Endometrial microvascular endothelial cells (primary cell): ENCODE data around the gene TPPP2. TPM values are rescaled to one million over a fixed set of nuclear protein-coding genes. Genes with fewer than 3 reads are reported as not detected.
"Not testable (repeated sequence)": the region's sequence is repeated elsewhere in the genome, so short reads cannot be mapped to it uniquely, and the experiment has no call there.

ENCODE experiments used
- in situ Hi-C: cut with HindIII; loops from 2 replicates; pipeline ENCODE4 v1.10.0; 2017; ENCODE audit warnings: low sequenced_read_pairs, low pct_unique_long_range_greater_than_20kb; ENCODE audit errors: inconsistent ontology term
- total RNA-seq: library from RNA; depleted of rRNA; stranded (reverse); fragments of >200 nt; gene quantifications from one replicate; pipeline ENCODE4 v1.2.3, GENCODE V29; 2015; ENCODE audit errors: inconsistent ontology term

The TPPP2 gene
- not detected for total RNA-seq

GRCh38 chr14:21029917-21030316, at the start of gene TPPP2:
Gene TPPP2 (plus strand): TSS chr14:21030217. CDS start chr14:21030582, 365 bp downstream.
- in situ Hi-C loops, result no loop called here

DNA sequence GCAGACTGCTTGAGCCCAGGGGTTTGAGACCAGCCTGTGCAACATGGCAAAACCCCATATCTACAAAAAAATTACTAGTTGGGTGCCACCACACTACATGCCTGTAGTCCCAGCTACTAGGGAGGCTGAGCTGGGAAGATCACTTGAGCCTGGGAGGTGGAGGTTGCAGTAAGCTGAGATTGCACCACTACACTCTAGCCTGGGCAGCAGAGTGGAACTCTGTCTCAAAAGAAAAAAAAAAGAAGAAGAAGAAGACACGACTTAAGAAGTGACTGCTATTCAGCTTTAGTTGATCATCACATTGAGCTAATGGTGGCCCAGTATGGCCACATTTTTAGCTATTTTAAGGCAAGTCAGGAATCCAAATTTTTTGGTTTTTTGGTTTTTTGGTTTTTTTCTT, 49.1 kb upstream of the TPPP2 start:
- in situ Hi-C loops, result no loop called here

- in situ Hi-C loops, result no loop called here
Observed at GRCh38 chr14:20982646-20983369, 47.2 kb upstream of the TPPP2 start.

- in situ Hi-C loops, result not testable (repeated sequence)
Observed at GRCh38 chr14:20985650-20986049, 44.4 kb upstream of the TPPP2 start.

DNA sequence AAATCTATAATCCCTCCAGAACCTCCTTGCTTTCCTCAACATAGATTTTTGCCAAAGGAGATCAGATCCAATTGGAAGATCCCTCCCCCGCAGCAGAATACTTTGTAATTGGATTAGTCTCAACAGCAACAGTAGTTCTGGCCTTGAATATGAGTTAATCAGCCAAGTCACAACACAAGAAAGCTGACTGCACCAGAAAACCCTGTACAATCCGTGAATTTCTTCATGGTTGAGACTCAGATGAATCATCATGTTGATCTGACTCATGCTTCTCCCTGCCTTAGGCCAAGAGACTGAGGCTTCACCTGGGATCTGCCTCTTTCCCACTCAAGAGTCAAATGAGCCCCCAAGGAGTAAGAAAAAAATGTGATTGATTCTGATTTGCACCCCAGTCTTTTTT, 43.2 kb upstream of the TPPP2 start:
- in situ Hi-C loops, result no loop called here

DNA sequence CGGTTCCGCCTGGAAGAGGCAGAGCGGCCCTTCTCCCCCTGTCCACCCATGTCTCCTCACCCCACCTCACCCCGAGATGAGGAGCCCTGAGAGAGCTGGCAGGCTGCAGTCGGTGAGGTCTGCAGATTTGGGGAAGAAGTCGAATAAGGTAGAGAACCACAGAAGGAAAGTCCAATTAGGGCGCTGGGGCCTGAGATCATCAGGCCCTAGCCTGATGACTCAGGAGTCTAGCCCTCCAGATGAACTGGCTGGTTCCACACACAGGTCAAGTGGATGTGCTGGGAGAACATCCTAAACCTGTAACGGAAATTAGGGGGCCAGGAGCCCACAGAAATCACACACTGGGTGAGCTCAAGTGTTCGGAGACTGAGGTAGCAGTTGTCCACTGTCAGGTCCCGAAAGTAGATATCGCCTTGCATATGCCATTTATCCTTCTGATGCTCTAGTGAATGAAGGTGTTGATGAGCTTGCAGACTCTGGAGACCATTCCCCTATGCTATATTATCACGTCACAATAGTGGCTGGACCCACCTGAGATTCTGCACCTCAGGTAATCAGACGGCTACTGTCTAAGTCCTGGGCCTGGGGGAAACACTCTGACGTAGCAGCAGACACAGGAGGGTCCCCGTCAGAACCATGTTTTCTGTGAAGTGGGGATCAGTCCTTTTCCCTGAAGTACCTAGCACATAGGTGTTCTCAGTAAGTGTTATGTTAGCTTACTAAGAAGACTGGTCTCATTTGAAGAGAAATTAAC, 41.1 kb upstream of the TPPP2 start:
- in situ Hi-C loops, result no loop called here

DNA sequence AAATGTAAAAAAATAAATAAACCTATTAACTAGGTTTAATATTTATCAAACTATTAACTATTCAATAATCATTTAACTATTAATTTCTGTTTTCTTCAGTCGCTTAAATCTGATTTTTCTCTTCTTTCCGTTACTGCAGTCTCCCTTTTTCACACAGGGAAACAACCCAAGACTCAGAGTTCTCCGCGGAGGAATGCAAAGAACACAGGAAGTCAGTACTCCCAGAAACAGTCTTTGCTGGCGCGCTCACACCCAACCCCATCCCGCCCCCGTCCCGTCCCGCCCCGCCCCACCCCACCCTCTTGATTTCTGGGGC, 40.6 kb upstream of the TPPP2 start:
- in situ Hi-C loops, result no loop called here

- in situ Hi-C loops, result no loop called here
Observed at GRCh38 chr14:20989787-20990600, 40.0 kb upstream of the TPPP2 start, which contains the start of gene METTL17. Gene METTL17 (plus strand): TSS chr14:20989980. CDS start chr14:20990003, 23 bp downstream.

DNA sequence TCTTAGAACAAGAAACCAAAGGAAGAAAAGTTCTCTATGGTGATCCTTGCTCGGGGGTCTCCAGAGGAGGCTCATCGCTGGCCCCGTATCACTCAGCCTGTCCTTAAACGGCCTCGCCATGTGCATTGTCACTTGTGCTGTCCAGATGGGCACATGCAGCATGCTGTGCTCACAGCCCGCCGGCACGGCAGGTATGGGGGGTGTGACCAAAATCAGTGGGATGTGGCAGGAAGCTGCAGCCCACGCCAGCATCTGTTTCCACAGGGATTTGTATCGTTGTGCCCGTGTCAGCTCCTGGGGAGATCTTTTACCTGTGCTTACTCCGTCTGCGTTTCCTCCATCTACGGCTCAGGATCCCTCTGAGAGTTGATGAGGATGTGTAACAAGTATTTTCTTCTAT, 33.5 kb upstream of the TPPP2 start:
- in situ Hi-C loops, result no loop called here

DNA sequence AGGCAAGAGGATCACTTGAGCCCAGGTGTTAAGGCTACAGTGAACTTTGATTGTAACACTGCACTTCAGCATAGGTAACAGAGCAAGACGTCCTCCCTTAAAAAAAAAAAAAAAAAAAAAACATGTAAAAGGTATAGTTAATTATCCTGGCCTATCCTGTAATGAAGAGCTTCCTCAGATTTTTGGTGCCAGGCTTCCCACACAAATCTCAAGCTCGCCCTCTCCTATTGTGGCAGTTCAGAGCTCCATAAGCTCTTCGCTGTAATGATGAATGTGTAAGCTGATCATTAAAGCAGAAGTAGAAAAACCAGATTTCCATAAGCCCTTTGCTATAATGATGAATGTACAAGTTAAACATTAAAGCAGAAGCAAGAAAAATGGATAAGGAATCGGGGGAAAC, 32.9 kb upstream of the TPPP2 start:
- in situ Hi-C loops, result no loop called here

- in situ Hi-C loops, result no loop called here
Observed at GRCh38 chr14:20997564-20997963, 32.5 kb upstream of the TPPP2 start.

DNA sequence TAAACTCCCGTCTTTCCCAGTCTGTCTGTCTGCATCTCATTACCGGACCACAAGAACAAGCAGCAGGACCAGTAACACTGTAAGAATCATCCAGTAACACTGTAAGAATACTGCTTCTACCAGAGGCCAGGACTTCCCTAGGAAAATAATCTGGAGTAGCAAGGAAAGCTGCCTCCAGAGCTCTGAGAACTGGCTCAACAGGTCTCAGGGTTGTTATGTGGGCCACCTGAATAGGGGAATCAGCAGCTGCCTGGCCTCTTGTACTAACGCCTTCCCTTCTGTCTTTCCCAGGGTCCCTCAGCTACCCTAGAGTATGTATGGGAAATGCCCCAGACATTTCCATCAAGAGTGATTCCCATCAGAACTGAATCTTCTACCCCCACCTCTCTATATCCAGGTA, 31.9 kb upstream of the TPPP2 start:
- in situ Hi-C loops, result no loop called here

DNA sequence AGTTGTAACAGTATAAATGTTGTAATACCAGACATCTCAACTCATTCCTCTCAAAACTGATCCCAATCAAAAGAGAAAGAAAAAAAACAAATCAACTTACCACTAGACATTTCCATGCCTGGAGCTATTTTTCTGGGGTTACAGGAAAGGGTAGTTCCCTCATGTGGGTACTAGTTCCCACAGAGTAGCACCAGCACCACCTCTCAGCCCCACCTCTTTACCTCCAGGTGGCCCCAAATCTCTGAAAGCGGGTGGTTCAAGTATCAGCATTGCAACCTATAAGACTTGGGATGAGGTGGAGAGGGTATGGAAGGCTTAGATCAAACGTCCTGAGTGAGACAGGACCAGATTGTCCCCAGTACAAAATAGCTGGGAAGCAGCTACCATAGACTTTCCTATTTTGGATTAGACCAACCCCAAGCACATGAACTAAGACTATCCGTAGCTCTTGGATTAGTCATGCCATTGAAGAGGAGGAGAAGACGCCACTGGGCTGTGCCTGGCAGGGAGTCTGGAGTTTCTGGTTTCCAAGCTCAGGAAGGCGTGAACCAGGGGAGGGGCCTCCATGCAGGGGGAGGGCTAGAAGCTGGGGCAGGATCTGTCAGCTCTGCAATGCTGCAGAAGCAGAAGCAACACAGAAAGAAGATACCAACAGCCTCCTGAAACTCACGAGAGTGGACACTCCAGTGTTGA, 31.2 kb upstream of the TPPP2 start, which contains the start of gene SLC39A2:
TSS of gene SLC39A2 (plus strand) at position 620 of the 693 bp plus-strand sequence. CDS start 154 bp downstream, outside the sequence.
- in situ Hi-C loops, result no loop called here

DNA sequence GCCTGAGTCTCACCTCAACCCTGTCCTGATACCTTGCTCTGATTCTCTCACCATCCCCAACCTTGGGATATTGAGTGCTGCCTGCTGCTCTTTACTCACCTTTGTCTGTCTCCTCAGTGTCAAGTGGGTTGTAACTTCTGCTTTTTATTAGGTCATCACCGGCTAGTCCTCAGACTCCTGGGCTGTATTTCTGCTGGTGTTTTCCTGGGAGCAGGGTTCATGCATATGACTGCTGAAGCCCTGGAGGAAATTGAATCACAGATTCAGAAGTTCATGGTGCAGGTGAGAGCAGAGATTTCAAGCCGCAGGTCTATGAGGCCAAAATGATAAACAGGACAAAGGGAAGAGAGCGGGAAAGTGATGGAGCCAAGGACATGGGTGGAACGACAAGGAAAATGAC, 30.4 kb upstream of the TPPP2 start:
- in situ Hi-C loops, result no loop called here

DNA sequence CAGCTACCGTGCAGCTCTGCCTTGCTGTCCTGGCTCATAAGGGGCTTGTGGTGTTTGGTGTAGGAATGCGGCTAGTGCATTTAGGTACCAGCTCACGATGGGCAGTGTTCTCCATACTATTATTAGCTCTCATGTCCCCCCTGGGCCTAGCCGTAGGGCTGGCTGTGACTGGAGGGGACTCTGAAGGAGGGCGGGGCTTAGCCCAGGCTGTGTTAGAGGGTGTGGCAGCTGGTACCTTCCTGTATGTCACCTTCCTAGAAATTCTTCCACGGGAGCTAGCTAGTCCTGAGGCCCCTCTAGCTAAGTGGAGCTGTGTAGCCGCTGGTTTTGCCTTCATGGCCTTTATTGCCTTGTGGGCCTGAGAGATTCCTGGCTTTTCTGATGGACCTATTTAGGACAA, 28.8 kb upstream of the TPPP2 start:
- in situ Hi-C loops, result no loop called here

- in situ Hi-C loops, result no loop called here
Observed at GRCh38 chr14:21003788-21004346, 26.1 kb upstream of the TPPP2 start.

DNA sequence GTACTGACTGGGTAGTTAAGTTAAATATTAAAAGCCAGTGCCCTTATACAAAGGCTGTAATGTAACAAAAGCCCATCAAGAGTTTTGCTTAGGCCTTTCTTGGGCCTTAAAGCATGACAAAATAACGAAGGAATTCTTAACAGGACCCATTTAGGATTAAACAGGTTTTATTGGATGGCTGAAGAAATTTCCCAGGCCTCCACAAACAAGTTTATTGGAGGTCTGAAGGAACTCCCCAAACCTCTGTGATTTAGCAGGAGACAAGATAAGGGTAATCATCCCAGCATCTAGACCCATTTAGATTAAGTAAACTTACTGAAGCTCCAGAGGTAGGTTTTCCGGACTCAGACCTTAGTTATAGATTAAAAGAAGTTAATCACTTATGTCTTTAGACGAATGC, 20.3 kb upstream of the TPPP2 start:
- in situ Hi-C loops, result not testable (repeated sequence)

DNA sequence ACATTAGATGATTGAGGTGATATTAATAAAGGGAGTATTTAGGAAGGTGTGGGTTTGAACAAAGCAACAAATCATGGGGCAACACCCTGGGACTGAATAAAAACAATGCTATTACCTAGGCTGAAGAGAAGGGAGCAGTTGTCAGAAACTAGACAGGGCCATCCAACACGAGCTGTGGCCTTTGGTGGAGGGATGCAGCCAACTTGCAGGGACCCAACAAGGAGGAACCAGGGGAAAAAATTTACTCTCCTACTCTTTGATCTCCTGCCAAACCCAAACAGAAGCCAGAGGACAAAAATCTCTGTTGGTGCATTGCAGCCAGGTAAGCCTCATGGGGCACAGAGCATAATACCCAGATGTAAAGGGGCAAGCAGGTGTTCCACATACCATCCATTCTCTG, 18.9 kb upstream of the TPPP2 start:
- in situ Hi-C loops, result no loop called here

DNA sequence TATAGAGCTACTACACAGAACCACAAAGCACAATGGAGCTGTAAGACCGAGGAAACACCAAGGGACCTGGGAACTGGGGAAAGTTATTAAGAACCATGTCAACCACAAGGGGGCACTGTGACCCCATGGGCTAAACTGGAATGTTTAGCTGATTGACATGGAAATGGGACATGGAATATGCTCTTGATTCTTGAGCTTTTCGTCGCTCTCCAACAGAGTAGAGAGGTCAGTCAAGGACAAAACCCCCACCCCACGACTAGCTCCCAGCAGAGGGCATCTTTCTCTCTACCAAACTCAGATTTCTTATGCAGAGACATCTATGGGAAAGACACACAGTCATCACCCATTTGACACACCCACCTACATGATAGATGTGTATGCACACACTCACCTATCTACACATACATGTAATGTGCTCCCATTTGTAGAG, 15.2 kb upstream of the TPPP2 start:
- in situ Hi-C loops, result no loop called here
